GM18508 (cell line): Measurements from ENCODE around the gene PLD1.

Source experiments
- ATAC-seq: cut with Tn5 transposase; IDR thresholded peaks from one replicate; pipeline ENCODE4 v1.9.1; 2021; ENCODE audit warnings: moderate number of reproducible peaks; ENCODE audit not compliant: insufficient read depth, unreplicated experiment

PLD1 gene

GRCh38 chr3:171551296-171551695, 259.0 kb downstream of the PLD1 start:
- no peak for ATAC-seq
